Measurements from ENCODE around the gene PCED1B. TPM values are rescaled to one million over a fixed set of nuclear protein-coding genes. Genes with fewer than 3 reads are reported as not detected.
"Not testable (repeated sequence)": the region's sequence is repeated elsewhere in the genome, so short reads cannot be mapped to it uniquely, and the experiment has no call there.

PCED1B gene
- total RNA-seq, 1 experiment from 2014 or later = 0.52 TPM

DNA sequence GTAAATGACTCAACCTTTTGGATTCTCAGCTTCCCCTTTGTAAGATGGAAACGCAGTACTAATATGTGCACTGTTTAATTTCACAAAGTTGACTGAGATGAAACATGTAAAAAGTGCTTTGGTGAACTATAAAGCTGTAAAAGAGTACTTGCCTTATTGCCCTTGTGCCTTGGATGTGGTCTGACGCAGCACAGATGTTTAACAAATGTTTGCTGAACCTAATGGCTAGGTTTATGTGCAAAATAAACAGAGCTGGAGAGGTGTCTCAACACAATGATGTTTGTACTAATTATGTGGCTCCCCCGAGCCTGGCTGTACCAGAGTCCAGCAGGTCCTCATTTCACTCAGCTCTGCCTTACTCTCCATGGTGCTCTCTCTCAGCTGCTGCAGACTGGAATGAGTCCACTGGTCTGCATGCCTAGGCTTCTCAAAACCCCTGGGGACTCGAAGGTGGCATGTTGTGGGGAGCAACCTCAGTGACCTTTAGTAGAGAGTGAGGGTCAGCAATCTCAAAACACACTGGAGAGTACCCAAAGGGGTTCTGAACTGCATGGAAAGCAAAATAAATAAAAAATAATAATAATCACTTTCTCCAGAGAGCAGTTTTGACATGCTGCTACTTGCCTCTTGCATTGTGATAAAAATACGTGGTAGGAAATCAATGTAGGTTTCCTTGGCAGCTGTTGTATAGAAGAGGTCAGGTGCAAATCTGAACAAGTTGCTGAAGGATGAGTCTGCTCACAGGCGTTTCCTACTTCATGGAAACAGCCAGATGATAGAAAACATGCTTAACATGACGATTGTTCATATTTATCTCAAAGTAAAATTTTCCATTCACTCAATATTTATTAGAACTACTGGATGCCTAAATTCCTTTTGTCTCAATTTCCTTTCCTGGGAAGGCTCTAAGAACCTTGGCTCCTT lies 8.9 kb downstream of the PCED1B start:
- DNase-seq (ENCODE audit: low spot score) = peak; percentile 46

DNA sequence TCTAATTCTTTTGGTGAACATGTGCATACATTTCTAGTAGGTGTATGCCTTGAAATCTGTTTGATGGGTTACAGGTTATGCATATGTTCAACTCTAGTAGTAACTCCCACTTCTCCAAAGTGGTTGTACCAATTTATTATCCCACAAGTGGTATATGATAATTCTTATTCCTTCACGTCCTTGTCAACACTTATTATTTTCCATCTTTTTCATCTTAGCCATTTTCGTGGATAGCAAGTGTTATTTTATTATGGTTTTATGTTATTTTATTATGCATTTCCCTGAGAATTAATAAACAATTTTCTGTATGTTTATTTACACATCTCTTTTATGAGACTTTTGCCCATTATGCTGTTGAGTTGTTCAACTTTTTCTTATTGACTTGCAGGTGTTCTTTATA lies 11.6 kb downstream of the PCED1B start:
- DNase-seq (ENCODE audit: low spot score) = no peak

GRCh38 chr12:47094804-47095203 lies 15.4 kb downstream of the PCED1B start:
- DNase-seq (ENCODE audit: low spot score) = peak; percentile 76

GRCh38 chr12:47095446-47096236 lies 16.2 kb downstream of the PCED1B start:
- DNase-seq (ENCODE audit: low spot score) = peak; percentile 92

- peak; percentile 45 for DNase-seq (ENCODE audit: low spot score)
Measured at GRCh38 chr12:47097276-47097896, 18.0 kb downstream of the PCED1B start.

DNA sequence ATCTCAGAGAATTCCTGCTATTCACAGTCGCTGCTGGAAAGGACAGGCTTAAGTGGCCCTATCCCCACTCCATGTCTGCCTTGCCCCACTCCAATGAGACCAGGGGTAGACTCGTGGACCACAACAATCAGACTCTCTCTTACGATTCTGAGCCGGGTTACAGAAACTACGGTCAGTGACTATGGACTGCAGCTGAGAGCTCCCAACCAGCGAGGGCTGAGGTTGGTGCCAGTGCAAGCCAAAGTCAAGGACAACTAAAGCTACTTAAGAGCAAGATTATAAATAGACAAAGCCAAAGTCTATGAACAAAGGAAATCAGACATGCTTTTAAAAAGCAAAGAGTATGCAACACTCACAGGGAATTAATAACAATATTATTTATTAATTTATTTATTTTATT lies 18.7 kb downstream of the PCED1B start:
- DNase-seq (ENCODE audit: low spot score) = no peak

GRCh38 chr12:47099610-47100009 lies 20.2 kb downstream of the PCED1B start:
- DNase-seq (ENCODE audit: low spot score) = no peak

DNA sequence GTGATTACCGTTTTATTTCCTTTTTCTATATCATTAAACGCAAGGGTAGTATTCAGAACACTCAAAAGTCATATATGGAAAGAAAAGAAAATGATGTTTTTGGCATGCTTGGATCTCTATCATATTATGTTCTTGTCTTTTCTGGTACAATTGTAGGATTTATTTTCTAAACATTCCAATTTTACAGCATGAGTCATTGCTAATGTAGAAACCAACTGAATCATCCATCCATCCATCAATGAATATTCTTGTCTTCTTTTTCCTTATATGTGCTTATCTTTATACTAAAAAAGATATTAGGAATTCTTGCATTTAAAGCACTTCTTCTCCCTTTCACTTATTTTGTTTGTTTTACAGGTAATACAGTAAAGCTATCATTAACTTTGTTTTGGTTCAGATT lies 20.7 kb downstream of the PCED1B start:
- DNase-seq (ENCODE audit: low spot score) = peak; percentile 44

DNA sequence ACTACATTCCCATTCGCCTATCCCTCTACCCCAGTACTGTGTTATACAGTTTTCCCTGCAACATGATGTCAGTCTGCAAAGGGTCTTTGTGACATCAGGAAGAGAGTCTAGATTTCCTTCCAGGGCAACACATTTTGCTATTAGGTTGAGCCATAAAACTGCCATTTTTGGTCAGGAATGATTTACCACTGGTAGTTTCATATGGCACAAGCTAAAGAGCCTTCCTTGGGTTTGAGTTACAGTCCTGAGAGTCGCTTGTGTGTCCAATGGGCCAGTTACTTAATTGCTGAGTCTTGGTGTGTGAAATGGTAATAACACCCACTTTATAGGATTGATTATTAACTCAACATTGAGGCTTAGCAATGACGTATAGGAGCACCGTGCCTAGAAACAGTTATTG lies 23.0 kb downstream of the PCED1B start:
- DNase-seq (ENCODE audit: low spot score) = no peak

GRCh38 chr12:47102845-47103651 lies 23.6 kb downstream of the PCED1B start:
- DNase-seq (ENCODE audit: low spot score) = peak; percentile 39

- no peak for DNase-seq (ENCODE audit: low spot score)
Measured at GRCh38 chr12:47105914-47106674, 26.7 kb downstream of the PCED1B start.

GRCh38 chr12:47107446-47107845 lies 28.0 kb downstream of the PCED1B start:
- DNase-seq (ENCODE audit: low spot score) = no peak

GRCh38 chr12:47107926-47108325 lies 28.5 kb downstream of the PCED1B start:
- no peak for DNase-seq (ENCODE audit: low spot score)

- no peak for DNase-seq (ENCODE audit: low spot score)
Measured at GRCh38 chr12:47110011-47110541, 30.7 kb downstream of the PCED1B start.

DNA sequence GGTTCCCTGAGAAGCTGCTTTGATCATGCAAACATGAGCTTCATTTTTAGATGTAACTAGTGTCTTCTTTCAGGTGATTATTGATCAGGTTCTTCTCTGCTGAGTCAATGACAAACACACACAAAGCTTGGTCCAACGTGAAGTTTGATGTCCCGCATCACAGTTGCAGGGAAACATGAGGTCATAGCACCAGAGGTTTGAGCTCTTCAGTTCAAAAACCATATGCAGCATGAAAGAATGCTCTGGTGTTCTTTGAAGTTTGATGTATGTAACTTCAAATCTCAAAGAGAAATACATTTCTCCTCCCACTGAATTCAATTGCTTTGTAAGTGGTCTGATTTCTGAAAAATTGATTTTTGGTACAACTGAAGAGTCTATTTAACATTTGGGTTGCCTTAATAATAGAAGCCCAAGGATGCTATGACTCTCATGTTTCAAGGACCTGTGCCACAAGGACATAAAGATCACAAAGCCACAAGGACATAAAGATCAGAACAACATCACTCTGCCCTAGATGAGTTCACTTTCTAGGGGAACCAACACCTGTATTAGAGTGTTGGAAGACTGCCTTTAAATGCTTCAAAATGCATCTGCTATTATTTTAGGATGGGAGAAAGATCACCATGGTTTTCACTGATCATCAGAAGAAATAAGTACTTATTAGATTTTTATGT lies 31.4 kb downstream of the PCED1B start:
- DNase-seq (ENCODE audit: low spot score) = no peak

- DNase-seq (ENCODE audit: low spot score) = no peak
Measured at GRCh38 chr12:47111392-47111778, 32.0 kb downstream of the PCED1B start.

DNA sequence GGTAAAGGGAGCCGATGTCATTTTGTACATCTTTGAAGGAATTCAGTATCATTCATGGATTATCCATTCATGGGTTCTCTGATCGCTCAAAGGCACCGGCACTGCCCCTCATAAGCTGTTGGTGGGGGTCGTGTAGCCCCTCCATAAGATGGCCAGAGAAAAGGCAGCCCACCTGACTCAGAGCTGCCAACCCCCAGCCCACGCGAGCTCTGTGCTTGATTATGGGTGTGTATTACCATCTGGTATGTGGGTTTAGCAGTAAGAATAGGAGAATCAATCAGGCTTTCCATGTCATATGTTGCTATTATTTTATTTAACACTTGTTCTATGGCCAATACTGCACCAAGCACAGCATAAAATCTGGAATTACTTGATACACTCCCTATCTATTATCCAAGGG lies 32.4 kb downstream of the PCED1B start:
- DNase-seq (ENCODE audit: low spot score) = no peak

DNA sequence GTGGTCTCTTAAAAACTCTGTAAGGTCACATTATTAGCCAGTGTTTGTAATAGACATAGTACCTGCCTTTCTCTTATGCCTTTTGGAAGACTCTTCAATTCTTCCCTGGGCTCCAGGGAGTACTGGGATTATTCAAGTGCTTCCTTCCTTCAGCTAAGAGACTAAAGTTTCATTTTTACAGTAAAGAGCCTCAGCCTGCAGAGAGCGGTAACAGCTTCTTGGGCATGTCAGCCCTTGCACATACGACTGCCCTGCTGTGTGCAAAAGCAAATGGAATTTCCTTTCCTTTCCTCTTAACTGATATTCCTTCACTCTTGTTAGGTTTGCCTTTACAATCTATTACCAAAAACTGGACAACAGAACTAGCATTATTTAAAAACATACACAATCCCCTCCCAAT lies 33.3 kb downstream of the PCED1B start:
- no peak for DNase-seq (ENCODE audit: low spot score)

DNA sequence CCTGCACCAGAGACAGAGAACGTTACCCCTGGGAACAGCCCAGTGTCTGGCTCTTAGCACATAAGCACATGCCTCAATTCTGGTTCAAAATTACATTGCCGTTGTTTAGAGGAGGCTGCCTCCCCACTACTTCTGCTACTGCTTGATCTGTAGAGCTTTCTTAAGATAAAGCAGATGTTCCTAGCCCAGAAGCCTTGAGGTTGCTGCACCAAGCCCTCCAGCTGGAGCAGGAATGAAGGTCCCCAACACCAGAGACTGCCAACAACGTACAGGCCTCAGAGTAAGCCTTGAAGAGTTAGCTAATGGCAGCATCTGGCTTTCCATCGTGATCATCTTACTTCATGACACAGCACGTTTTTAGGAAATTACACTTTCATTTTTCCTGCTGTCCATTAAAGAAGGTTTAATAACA lies 35.1 kb downstream of the PCED1B start:
- DNase-seq (ENCODE audit: low spot score) = no peak

GRCh38 chr12:47117305-47117704 lies 37.9 kb downstream of the PCED1B start:
- not testable (repeated sequence) for DNase-seq (ENCODE audit: low spot score)

All from A172 (cell line).